Middle frontal gyrus (tissue), 1 donor: ENCODE data around the gene MEGF8.
"Not testable (repeated sequence)": the region's sequence is repeated elsewhere in the genome, so short reads cannot be mapped to it uniquely, and the experiment has no call there.

ENCODE experiments used
- DNase-seq: peaks from one replicate; pipeline ENCODE4 v3.0.0-alpha.2; 2015; ENCODE audit warnings: low spot score; ENCODE audit errors: extremely low spot score

Gene MEGF8

DNA sequence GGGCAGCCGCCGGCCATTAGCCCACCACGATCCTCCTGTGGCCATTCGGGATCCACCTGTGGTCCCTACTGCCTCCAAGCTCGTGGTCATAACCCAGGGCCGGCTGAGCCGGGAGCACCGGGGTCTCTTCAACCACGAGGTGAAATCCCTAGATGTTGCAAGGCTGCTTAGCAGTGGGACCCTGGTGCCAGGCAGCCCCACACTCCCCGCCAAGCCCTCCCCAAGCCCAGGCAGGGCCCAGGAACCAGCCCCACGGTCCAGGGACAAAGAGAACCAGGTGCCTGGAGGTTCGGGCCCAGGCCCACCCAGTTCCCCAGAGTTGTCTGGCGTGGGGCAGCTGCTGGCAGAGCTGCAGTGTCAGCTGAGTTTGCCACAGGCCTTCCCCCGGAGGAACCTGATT is 15.7 kb upstream of the MEGF8 start:
- DNase-seq = no peak

DNA sequence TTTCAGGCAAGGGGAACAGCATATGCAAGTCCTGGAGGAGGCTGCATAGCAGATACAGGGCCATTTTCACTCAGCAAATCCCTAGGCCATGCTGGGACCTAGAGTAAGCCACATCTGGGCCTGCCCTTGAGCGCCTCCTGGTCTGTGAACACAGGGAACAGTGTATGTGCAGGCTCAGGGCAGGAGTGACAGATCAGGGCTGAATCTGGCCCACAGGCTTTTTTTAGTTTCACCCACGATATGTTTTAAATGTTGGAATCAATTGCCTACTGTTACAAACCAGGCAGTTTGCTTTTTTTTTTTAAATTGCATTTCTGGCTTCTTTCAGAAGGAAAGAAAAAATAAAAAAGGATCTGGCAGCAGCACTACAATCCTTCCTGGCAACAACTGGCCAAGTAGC is 13.8 kb upstream of the MEGF8 start:
- no peak for DNase-seq

GRCh38 chr19:42312370-42312769 is 13.1 kb upstream of the MEGF8 start:
- no peak for DNase-seq

- peak; percentile 33 for DNase-seq
These were observed 12.2 kb upstream of the MEGF8 start, which contains the start of gene TMEM145 for GRCh38 chr19:42313096-42313839. Gene TMEM145, plus strand, starts transcription at chr19:42313309. Its CDS starts 68 bp downstream, at chr19:42313377.

DNA sequence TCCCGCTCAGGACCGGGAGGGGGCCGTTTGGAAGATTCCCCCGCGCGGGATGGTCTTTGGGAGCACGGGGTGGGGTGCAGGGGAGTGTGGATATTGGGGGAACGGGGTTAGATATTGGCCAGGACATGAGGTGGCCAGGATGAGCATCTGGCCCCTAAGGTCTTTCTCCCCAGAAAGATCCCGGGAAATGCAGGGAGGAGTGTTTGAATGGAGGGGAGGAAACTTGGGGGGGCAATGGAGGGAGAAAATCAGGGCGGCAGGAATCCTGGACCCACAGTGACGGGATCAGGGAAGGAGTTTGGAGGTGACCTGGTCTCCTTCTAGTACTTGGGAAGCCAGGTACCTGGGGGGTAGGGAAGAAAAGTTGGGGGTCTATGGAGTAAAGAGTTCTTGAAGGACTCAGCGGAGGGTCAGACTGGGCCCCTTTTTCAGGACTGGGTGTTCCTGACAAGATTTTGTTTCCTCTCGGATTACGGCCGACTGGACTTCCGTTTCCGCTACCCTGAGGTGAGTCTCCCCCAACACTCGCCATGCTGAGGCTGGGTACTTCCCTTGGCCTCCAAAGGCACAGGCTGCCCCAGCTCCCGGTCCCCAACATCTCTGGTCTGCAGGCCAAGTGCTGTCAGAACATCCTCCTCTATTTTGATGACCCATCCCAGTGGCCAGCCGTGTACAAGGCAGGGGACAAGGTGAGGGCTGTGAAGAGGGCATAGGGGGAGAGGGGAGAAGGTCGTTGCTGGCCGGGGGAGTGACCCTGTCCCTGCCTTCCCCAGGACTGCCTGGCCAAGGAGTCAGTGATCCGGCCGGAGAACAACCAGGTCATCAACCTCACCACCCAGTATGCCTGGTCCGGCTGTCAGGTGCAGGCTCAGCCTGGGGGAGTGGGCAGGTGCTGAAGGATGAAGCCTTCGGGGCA is 11.3 kb upstream of the MEGF8 start:
- no peak for DNase-seq

DNA sequence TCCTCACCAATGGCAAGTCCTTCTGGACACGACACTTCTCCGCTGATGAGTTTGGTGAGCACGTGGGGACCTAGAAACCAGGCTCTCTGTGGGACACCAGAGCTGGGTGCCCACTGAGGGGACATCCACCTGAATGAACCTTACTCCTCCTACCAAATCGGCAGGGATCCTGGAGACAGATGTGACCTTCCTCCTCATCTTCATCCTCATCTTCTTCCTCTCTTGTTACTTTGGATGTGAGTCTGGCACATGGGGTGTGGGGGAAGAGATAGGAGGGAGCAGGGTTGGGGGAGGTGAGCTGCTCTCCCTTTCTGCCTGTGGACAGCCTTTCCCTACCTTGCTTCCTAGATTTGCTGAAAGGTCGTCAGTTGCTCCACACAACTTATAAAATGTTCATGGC is 10.4 kb upstream of the MEGF8 start:
- DNase-seq = no peak

DNA sequence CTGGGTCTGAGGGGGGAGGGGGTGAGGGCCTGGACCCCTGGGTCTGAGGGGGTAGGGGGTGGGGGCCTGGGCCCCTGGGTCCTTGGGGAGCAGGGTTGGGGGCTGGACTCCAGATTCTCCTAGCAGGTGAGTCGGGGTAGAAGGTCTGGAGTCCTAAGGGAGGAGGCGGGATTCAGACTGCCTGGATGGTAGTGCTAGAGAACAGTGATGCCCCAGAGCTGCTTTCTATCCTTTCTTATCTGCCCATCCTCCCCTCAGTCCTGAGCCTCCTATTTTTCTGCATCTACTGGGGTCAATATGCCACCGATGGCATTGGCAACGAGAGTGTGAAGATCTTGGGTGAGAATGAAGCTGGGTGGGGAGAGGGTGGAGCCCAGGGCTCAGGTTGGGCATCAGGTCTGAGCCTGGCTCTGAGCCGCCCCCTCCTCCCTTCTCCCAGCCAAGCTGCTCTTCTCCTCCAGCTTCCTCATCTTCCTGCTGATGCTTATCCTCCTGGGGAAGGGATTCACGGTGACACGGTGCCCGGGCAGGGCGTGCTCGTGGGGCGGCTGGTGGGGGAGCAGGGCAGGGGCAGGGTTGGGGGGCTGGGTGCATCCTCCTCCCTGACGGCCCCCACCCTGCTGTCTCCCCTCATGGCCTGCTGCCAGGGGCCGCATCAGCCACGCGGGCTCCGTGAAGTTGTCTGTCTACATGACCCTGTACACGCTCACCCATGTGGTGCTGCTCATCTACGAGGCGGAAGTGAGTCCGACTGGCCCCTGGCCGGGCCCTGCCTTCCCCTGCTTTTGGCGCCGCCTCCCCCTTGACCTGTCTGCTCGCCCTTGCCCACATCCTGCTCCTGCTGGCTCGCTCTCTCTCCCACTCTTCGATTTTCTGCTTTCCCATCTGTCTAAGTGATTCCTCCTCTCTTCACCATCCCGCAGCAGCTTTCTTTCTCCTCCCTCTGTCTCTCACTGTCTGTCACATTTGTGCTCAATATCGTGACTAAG is 8.9 kb upstream of the MEGF8 start:
- no peak for DNase-seq

DNA sequence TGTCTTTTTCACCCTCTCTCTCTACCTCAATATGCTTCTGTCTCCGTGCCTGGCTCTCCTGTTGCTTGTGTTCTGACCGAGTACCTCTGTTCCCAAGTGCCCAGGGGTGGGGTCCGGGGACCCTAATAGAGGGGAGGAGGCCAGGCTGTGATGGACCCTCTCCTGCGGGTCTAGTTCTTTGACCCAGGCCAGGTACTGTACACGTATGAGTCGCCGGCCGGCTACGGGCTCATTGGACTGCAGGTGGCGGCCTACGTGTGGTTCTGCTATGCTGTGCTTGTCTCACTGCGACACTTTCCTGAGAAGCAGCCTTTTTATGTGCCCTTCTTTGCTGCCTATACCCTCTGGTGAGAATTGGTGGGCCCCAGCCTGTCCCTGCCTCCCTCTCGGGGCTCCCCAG is 7.9 kb upstream of the MEGF8 start:
- DNase-seq = no peak

GRCh38 chr19:42322305-42322704 is 3.1 kb upstream of the MEGF8 start:
- no peak for DNase-seq

DNA sequence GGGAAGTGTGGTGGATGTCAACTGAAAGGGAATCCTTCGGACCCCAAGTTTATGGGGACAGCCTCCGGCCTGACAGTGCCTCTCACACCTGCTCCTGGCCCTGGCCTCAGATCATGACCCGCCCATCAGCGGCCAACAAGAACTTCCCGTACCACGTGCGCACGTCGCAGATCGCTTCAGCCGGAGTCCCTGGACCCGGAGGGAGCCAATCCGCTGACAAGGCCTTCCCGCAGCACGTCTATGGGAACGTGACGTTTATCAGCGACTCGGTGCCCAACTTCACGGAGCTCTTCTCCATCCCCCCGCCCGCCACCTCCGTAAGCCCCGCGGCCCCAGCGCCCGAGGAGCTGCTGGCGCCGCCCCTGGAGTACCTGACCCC is 2.0 kb upstream of the MEGF8 start:
- no peak for DNase-seq

GRCh38 chr19:42323852-42324654 is 1.4 kb upstream of the MEGF8 start:
- DNase-seq = no peak

- no peak for DNase-seq
These were observed 654 bp upstream of the MEGF8 start for GRCh38 chr19:42324655-42325307.

DNA sequence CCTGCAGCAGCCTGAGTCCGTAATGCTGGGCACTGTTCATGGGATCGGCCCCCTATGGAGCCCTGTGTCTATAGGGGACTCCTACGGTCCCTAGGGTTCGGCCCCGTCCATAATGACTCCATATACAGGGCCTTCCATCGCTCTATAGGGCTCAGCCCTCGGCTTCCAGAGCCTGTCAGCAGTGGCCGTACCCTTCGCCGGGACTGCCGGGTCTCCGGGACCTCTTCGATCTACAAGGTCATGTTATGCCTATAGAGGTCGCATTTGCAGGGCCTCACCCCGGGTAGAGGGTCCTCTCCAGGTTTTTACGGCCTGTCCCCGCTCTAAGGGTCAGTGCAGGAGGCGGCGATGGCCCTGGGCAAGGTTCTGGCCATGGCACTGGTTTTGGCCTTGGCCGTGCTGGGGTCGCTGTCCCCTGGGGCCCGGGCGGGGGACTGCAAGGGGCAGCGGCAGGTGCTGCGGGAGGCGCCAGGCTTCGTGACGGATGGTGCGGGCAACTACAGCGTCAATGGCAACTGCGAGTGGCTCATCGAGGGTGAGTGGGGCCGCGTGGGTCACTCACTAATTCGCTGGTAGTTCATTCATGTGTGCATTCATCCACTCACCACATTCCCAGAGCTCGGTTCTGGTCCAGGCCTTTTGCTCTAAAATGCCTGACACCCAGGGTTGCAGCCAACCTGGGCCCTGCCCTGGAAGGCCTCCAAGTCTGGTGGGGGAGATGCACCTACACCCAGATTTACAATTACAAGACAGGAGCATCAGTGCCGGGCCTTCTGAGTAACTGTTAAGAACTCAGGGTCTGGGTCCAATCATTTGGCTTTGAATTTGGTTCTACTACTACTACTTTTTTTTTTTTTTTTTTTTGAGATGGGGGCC is 699 bp downstream of the MEGF8 start:
- DNase-seq = no peak

GRCh38 chr19:42326969-42327368 is 1.5 kb downstream of the MEGF8 start:
- DNase-seq = no peak

- DNase-seq = no peak
These were observed 1.9 kb downstream of the MEGF8 start for GRCh38 chr19:42327381-42327780.

- DNase-seq = no peak
These were observed 2.7 kb downstream of the MEGF8 start for GRCh38 chr19:42328106-42328505.

DNA sequence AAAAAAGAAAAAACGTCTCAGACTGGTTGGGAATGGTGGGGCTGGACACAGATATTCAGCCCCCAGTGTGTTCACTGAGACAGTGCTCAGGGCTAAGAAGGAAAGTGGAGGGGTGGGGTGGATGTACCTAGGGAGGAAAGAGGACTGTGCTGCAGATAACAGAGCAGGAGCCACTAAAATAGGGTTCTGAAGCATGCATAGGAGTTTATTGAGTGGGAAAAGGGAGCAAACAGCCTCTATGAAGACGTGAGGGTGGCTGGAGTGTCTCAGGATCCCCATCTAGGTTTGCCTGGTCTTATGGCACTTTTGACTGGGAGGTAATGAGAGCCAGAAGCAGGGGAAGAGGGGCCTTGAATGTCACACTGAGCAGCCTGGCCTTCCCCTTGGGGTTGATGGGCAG is 3.4 kb downstream of the MEGF8 start:
- DNase-seq = no peak

- no peak for DNase-seq
These were observed 4.8 kb downstream of the MEGF8 start for GRCh38 chr19:42330241-42330711.

- not testable (repeated sequence) for DNase-seq
These were observed 5.9 kb downstream of the MEGF8 start for GRCh38 chr19:42331333-42331732.
